Activated CD4-positive, alpha-beta T cell treated with anti-CD3 and anti-CD28 coated beads for 36 hours (primary cell): ENCODE data around the gene ZNF385B. TPM values are rescaled to one million over a fixed set of nuclear protein-coding genes. Genes with fewer than 3 reads are reported as not detected.

Experiments used
- ATAC-seq: fragments of 200-7000 bp; cut with Tn5 transposase; one replicate; pipeline ENCODE4 v1.10.0; 2021; ENCODE audit warnings: mild to moderate bottlenecking, moderate library complexity
- CTCF ChIA-PET: fragments of 350-600 bp; sonication (Branson Sonifier 250); formaldehyde crosslinking; loops from one replicate; lab custom pipeline; 2021; ENCODE audit warnings: antibody characterized with exemption; lab: Charles Lee
- POLR2A ChIA-PET: fragments of 350-600 bp; sonication (Branson Sonifier 250); formaldehyde crosslinking; loops from one replicate; lab custom pipeline; 2021; ENCODE audit warnings: antibody characterized with exemption, inconsistent platforms; lab: Charles Lee
- DNase-seq: peaks from one replicate; pipeline ENCODE4 v3.0.0-alpha.2; 2020
- H3K27ac Mint-ChIP-seq: one replicate; pipeline ENCODE4 v1.8.0; 2021; ENCODE audit warnings: mixed read lengths
- H3K27me3 Mint-ChIP-seq: one replicate; pipeline ENCODE4 v1.8.0; 2021; ENCODE audit warnings: mixed read lengths
- H3K36me3 Mint-ChIP-seq: one replicate; pipeline ENCODE4 v1.8.0; 2021; ENCODE audit warnings: low read depth, mixed read lengths
- H3K4me1 Mint-ChIP-seq: one replicate; pipeline ENCODE4 v1.8.0; 2021; ENCODE audit warnings: mixed read lengths
- H3K4me3 Mint-ChIP-seq: one replicate; pipeline ENCODE4 v1.8.0; 2021; ENCODE audit warnings: mild to moderate bottlenecking, moderate library complexity, mixed read lengths
- H3K9me3 Mint-ChIP-seq: one replicate; pipeline ENCODE4 v1.8.0; 2021; ENCODE audit warnings: low read depth, mixed read lengths
- intact Hi-C, 2 experiments: fragments of 100-400 bp; cut with DNase I in 1 of 2; cut with micrococcal nuclease in 1 of 2; formaldehyde crosslinking; loops; one replicate each; pipeline versions ENCODE4 v1.14.2 to v1.15.1; 2022 to 2024; cut with DNase I, micrococcal nuclease
- total RNA-seq, 2 experiments: library from RNA; stranded (reverse); gene quantifications; one replicate each; pipeline ENCODE4 v1.2.3, GENCODE V29; 2021

ZNF385B gene
- total RNA-seq, 2 experiments from 2014 or later, result not detected

DNA sequence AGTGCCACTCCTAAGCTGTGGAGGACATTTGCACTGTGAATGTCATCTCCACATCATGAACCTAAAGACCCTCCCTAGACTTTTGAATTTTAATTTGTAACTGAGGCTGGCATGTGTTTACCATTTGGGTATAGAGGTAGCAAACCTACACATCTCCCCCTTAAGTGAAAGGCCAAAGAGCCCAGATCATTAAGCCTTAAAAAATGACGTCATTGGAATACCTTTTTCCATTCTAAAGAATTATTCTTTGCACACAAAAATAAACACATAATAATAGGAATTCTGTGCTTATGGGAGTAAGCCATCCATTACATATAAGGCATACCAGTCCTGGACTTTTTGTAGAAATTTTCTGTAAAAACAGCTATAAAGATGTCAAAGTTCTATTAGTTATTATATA, 38.9 kb downstream of the ZNF385B start:
- no peaks in the 10 kb centered on the region for H3K36me3 Mint-ChIP-seq
- ChIA-PET POLR2A (no interaction called here), CTCF (interaction anchor here (1.0 kb wide), 1 partner anchor 15 kb away, joined by 4 read pairs; no protein-coding TSS in a partner anchor)
- intact Hi-C loops, result no loop called here
- ATAC-seq (no peak), DNase-seq (no peak)
- no peak overlapping the region for H3K4me3 Mint-ChIP-seq
- H3K27ac Mint-ChIP-seq, result no peak overlapping the region
- no peaks in the 10 kb centered on the region for H3K9me3 Mint-ChIP-seq
- H3K27me3 Mint-ChIP-seq, result peaks cover 7% of the 10 kb centered on the region
- H3K4me1 Mint-ChIP-seq, result no peaks in the 10 kb centered on the region

DNA sequence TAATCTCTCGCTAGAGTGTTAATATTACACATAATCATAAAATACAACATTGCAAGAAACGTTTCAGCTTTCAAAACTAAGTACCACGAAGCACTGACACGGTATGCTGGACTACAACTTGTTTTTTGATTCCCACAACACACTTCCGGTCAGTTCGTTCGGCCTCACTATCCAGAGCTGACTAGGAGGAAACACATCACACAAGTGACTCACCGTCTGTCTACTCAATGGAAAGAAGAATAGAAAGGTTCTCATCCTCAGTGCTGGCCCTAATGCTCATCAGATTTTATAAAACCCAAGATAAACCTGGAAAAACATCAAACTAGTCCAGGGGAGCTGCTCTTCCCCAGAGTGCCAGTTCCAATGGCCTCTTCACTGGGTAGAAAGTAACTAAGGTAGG, 42.9 kb downstream of the ZNF385B start:
- no peak overlapping the region for H3K27ac Mint-ChIP-seq
- ChIA-PET CTCF (no interaction called here), POLR2A (no interaction called here)
- DNase-seq (no peak), ATAC-seq (no peak)
- intact Hi-C loops, result no loop called here
- no peaks in the 10 kb centered on the region for H3K36me3 Mint-ChIP-seq
- H3K4me1 Mint-ChIP-seq, result no peaks in the 10 kb centered on the region
- no peaks in the 10 kb centered on the region for H3K9me3 Mint-ChIP-seq
- H3K27me3 Mint-ChIP-seq, result peaks cover 4% of the 10 kb centered on the region
- H3K4me3 Mint-ChIP-seq, result no peak overlapping the region

DNA sequence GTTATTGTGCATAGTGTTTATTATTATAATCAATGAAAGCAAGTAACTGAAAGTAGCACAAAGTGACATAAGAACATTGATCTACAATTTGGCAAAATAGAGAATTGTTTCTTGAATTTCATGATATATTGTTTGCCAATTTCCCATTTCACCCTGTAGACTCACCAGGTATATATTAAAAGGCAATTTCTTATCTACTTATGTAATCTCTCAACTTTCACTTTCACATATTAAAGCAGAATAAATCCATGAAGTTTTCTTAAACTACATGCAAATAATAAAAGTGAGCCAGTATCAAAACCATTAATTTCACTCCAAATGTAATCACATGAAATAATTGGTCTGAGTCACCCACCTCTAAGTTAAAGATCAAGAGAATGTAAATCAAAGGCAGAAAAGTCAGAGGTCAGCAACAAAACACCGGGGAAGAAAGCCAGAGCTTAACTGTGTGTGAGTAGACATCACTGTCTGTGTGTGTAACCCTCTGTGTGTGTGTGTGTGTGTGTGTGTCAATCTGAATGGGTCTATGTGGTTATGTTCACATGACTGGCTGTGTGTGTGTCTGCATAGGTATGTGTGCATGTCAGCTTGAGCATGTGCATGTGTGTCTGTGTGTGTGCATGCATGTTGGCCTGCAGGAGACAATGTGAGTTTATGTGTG, 44.1 kb downstream of the ZNF385B start:
- Mint-ChIP-seq H3K27ac (no peak overlapping the region), H3K9me3 (peaks cover 1% of the 10 kb centered on the region), H3K4me3 (no peak overlapping the region), H3K4me1 (no peaks in the 10 kb centered on the region), H3K27me3 (peaks cover 4% of the 10 kb centered on the region), H3K36me3 (no peaks in the 10 kb centered on the region)
- ChIA-PET POLR2A (no interaction called here), CTCF (no interaction called here)
- intact Hi-C loops, result no loop called here
- DNase-seq (no peak), ATAC-seq (no peak)

- POLR2A ChIA-PET, result interaction anchor here (0.6 kb wide), 1 partner anchor 1150 kb away, joined by 3 read pairs; no protein-coding TSS in a partner anchor
Observed at GRCh38 chr2:179814050-179814449, 47.4 kb downstream of the ZNF385B start.

GRCh38 chr2:179812501-179812900, 48.9 kb downstream of the ZNF385B start:
- intact Hi-C loops, result no loop called here
- POLR2A ChIA-PET, result no interaction called here

More at GRCh38 chr2:179814050-179814449, 47.4 kb downstream of the ZNF385B start:
- Mint-ChIP-seq H3K27ac (no peak overlapping the region), H3K4me3 (no peak overlapping the region), H3K27me3 (peaks cover 2% of the 10 kb centered on the region), H3K36me3 (no peaks in the 10 kb centered on the region), H3K9me3 (peaks cover 6% of the 10 kb centered on the region), H3K4me1 (no peaks in the 10 kb centered on the region)
- CTCF ChIA-PET, result no interaction called here
- ATAC-seq (no peak), DNase-seq (no peak)
- intact Hi-C loops, result no loop called here

GRCh38 chr2:179811042-179811441, 50.4 kb downstream of the ZNF385B start:
- H3K27ac Mint-ChIP-seq, result no peak overlapping the region
- POLR2A ChIA-PET, result no interaction called here

More at GRCh38 chr2:179812501-179812900, 48.9 kb downstream of the ZNF385B start:
- H3K27ac Mint-ChIP-seq, result no peak overlapping the region
- CTCF ChIA-PET, result no interaction called here
- no peak for ATAC-seq
- DNase-seq, result no peak
- H3K27me3 Mint-ChIP-seq, result peaks cover under 1% of the 10 kb centered on the region
- H3K4me3 Mint-ChIP-seq, result no peak overlapping the region
- H3K9me3 Mint-ChIP-seq, result peaks cover 6% of the 10 kb centered on the region
- H3K36me3 Mint-ChIP-seq, result no peaks in the 10 kb centered on the region
- H3K4me1 Mint-ChIP-seq, result no peaks in the 10 kb centered on the region

GRCh38 chr2:179809606-179810005, 51.8 kb downstream of the ZNF385B start:
- no peaks in the 10 kb centered on the region for H3K36me3 Mint-ChIP-seq
- ATAC-seq (no peak), DNase-seq (no peak)
- CTCF ChIA-PET, result no interaction called here
- intact Hi-C loops, result no loop called here
- H3K4me1 Mint-ChIP-seq, result no peaks in the 10 kb centered on the region
- POLR2A ChIA-PET, result no interaction called here
- no peak overlapping the region for H3K27ac Mint-ChIP-seq
- H3K4me3 Mint-ChIP-seq, result no peak overlapping the region
- peaks cover 2% of the 10 kb centered on the region for H3K27me3 Mint-ChIP-seq
- peaks cover 6% of the 10 kb centered on the region for H3K9me3 Mint-ChIP-seq

More at GRCh38 chr2:179811042-179811441, 50.4 kb downstream of the ZNF385B start:
- H3K36me3 Mint-ChIP-seq, result no peaks in the 10 kb centered on the region
- ATAC-seq (no peak), DNase-seq (no peak)
- intact Hi-C loops, result no loop called here
- H3K27me3 Mint-ChIP-seq, result no peaks in the 10 kb centered on the region
- peaks cover 6% of the 10 kb centered on the region for H3K9me3 Mint-ChIP-seq
- H3K4me1 Mint-ChIP-seq, result no peaks in the 10 kb centered on the region
- CTCF ChIA-PET, result no interaction called here
- H3K4me3 Mint-ChIP-seq, result no peak overlapping the region

GRCh38 chr2:179805001-179805400, 56.4 kb downstream of the ZNF385B start:
- Mint-ChIP-seq H3K36me3 (no peaks in the 10 kb centered on the region), H3K9me3 (no peaks in the 10 kb centered on the region), H3K4me3 (no peak overlapping the region), H3K4me1 (no peaks in the 10 kb centered on the region), H3K27me3 (peaks cover 6% of the 10 kb centered on the region), H3K27ac (no peak overlapping the region)
- CTCF ChIA-PET, result no interaction called here
- intact Hi-C loops, result no loop called here
- ATAC-seq (no peak), DNase-seq (no peak)
- POLR2A ChIA-PET, result no interaction called here

DNA sequence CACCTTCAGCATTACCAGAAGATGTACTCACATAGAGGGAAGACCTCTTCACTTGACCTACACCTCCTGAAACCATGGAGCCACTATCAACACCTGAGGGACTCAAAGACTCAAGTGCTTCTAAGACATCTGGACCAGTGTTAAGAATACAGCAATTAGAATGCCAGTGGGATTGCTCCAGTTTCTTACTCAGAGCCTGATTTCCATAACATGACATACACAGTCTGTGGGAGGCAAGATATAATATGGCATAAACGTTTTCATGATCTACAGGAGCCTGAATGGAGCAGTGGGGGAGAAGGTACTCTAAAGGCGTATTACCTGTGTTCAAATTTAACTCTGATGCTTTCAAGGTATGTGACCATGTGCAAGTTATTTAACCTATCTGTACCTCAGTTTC, 57.2 kb downstream of the ZNF385B start:
- intact Hi-C loops, result no loop called here
- H3K4me1 Mint-ChIP-seq, result no peaks in the 10 kb centered on the region
- ChIA-PET POLR2A (no interaction called here), CTCF (no interaction called here)
- H3K27me3 Mint-ChIP-seq, result peaks cover 6% of the 10 kb centered on the region
- H3K27ac Mint-ChIP-seq, result no peak overlapping the region
- DNase-seq, result no peak
- no peak overlapping the region for H3K4me3 Mint-ChIP-seq
- no peaks in the 10 kb centered on the region for H3K36me3 Mint-ChIP-seq
- ATAC-seq, result no peak
- H3K9me3 Mint-ChIP-seq, result no peaks in the 10 kb centered on the region

DNA sequence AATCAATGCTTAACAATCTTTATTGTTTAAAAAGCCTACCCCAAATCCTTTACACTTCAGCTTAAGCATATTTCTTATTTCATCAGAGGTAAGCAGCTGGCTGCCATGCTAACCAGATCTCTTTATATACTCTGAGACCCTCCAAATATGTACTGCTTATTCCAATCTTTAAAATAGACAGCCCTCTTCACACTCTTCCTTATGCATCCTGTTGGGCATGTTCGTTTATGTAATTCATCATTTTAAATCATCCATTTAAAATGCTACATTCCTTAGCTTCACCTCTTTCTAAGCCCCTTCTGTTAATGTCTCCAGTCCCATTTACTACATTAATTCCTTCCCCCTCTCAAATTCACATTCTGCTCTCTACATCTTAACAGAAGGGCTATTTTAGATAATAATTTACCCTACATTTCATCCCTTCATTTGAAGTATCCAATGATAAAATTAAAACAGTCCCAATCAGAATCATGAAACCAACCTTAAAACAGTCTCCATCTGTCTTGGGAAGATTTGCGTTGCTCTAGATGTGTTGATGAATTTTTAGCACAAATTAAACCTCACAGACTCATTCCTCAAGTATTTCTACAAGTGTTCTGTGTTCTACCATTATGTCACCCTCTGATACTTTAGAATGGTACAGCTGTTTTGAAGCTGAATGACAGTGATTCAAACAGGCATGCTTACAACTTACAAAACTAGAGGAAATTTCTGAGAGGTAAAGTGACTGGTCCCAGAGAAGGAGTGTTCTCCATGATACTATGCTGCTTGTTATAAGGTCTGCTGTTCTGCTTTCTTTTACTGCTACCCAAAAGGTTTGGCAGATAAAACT, 59.1 kb downstream of the ZNF385B start:
- Mint-ChIP-seq H3K4me3 (no peak overlapping the region), H3K27ac (no peak overlapping the region), H3K4me1 (no peaks in the 10 kb centered on the region), H3K9me3 (no peaks in the 10 kb centered on the region), H3K27me3 (peaks cover 8% of the 10 kb centered on the region), H3K36me3 (no peaks in the 10 kb centered on the region)
- ATAC-seq, result no peak
- no peak for DNase-seq
- ChIA-PET POLR2A (no interaction called here), CTCF (interaction anchor here (0.6 kb wide), 1 partner anchor 320 kb away, joined by 3 read pairs; no protein-coding TSS in a partner anchor)
- intact Hi-C loops, result no loop called here

- Mint-ChIP-seq H3K4me3 (no peak overlapping the region), H3K27me3 (peaks cover 8% of the 10 kb centered on the region), H3K27ac (no peak overlapping the region), H3K9me3 (no peaks in the 10 kb centered on the region), H3K4me1 (no peaks in the 10 kb centered on the region), H3K36me3 (no peaks in the 10 kb centered on the region)
- intact Hi-C loops, result no loop called here
- ATAC-seq (no peak), DNase-seq (no peak)
- CTCF ChIA-PET, result interaction anchor here (1.3 kb wide), 2 partner anchors 10 to 13 kb away, joined by 4 to 5 read pairs; no protein-coding TSS in a partner anchor
- POLR2A ChIA-PET, result no interaction called here
Observed at GRCh38 chr2:179800776-179801175, 60.6 kb downstream of the ZNF385B start.
